Measurements from ENCODE around the gene LRMDA. TPM values are rescaled to one million over a fixed set of nuclear protein-coding genes. Genes with fewer than 3 reads are reported as not detected.

The LRMDA gene
- total RNA-seq, 1 experiment from 2014 or later: not detected

GRCh38 chr10:75665707-75666106 is 234.3 kb downstream of the LRMDA start:
- no peak for DNase-seq
- no peaks in the 10 kb centered on the region for H4K20me1 ChIP-seq (ENCODE audit: insufficient read depth, low read depth, low read length)
- no peak overlapping the region for H2AFZ ChIP-seq (ENCODE audit: low read length)
- H3K9ac ChIP-seq (ENCODE audit: low read length): no peak overlapping the region
- no peaks in the 10 kb centered on the region for H3K27me3 ChIP-seq (ENCODE audit: low read length)
- H3K4me3 ChIP-seq (ENCODE audit: low read length): no peak overlapping the region
- no peaks in the 10 kb centered on the region for H3K4me1 ChIP-seq (ENCODE audit: low read length)
- H3K79me2 ChIP-seq (ENCODE audit: low read length): no peaks in the 10 kb centered on the region
- no peaks in the 10 kb centered on the region for H3K9me2 ChIP-seq (replicated peaks; ENCODE audit: insufficient read depth, low read length)
- no peaks in the 10 kb centered on the region for H3K9me3 ChIP-seq (ENCODE audit: low read length)
- no peak overlapping the region for H3K4me2 ChIP-seq (ENCODE audit: low read depth, low read length, poor library complexity, severe bottlenecking)
- H3K27ac ChIP-seq (ENCODE audit: low read length): no peak overlapping the region
- no peaks in the 10 kb centered on the region for H3K36me3 ChIP-seq (ENCODE audit: insufficient read depth, low read length)

GRCh38 chr10:75672111-75672671 is 240.8 kb downstream of the LRMDA start:
- H3K79me2 ChIP-seq (ENCODE audit: low read length): no peaks in the 10 kb centered on the region
- H3K36me3 ChIP-seq (ENCODE audit: insufficient read depth, low read length): no peaks in the 10 kb centered on the region
- no peaks in the 10 kb centered on the region for H4K20me1 ChIP-seq (ENCODE audit: insufficient read depth, low read depth, low read length)
- no peaks in the 10 kb centered on the region for H3K9me3 ChIP-seq (ENCODE audit: low read length)
- H3K4me3 ChIP-seq (ENCODE audit: low read length): no peak overlapping the region
- no peaks in the 10 kb centered on the region for H3K4me1 ChIP-seq (ENCODE audit: low read length)
- H3K9ac ChIP-seq (ENCODE audit: low read length): no peak overlapping the region
- no peak for DNase-seq
- H2AFZ ChIP-seq (ENCODE audit: low read length): no peak overlapping the region
- no peaks in the 10 kb centered on the region for H3K27me3 ChIP-seq (ENCODE audit: low read length)
- no peaks in the 10 kb centered on the region for H3K9me2 ChIP-seq (replicated peaks; ENCODE audit: insufficient read depth, low read length)
- no peak overlapping the region for H3K4me2 ChIP-seq (ENCODE audit: low read depth, low read length, poor library complexity, severe bottlenecking)
- H3K27ac ChIP-seq (ENCODE audit: low read length): no peak overlapping the region

- H3K4me1 ChIP-seq (ENCODE audit: low read length): no peaks in the 10 kb centered on the region
- H4K20me1 ChIP-seq (ENCODE audit: insufficient read depth, low read depth, low read length): no peaks in the 10 kb centered on the region
- H3K4me2 ChIP-seq (ENCODE audit: low read depth, low read length, poor library complexity, severe bottlenecking): no peak overlapping the region
- H2AFZ ChIP-seq (ENCODE audit: low read length): no peak overlapping the region
- no peaks in the 10 kb centered on the region for H3K36me3 ChIP-seq (ENCODE audit: insufficient read depth, low read length)
- no peak overlapping the region for H3K9ac ChIP-seq (ENCODE audit: low read length)
- DNase-seq: no peak
- H3K27ac ChIP-seq (ENCODE audit: low read length): no peak overlapping the region
- no peaks in the 10 kb centered on the region for H3K9me3 ChIP-seq (ENCODE audit: low read length)
- H3K4me3 ChIP-seq (ENCODE audit: low read length): no peak overlapping the region
- H3K9me2 ChIP-seq (replicated peaks; ENCODE audit: insufficient read depth, low read length): no peaks in the 10 kb centered on the region
- no peaks in the 10 kb centered on the region for H3K27me3 ChIP-seq (ENCODE audit: low read length)
- no peaks in the 10 kb centered on the region for H3K79me2 ChIP-seq (ENCODE audit: low read length)
These were observed 241.4 kb downstream of the LRMDA start for GRCh38 chr10:75672842-75673241.

GRCh38 chr10:75677541-75677940 is 246.1 kb downstream of the LRMDA start:
- no peak overlapping the region for H3K4me2 ChIP-seq (ENCODE audit: low read depth, low read length, poor library complexity, severe bottlenecking)
- no peaks in the 10 kb centered on the region for H3K9me3 ChIP-seq (ENCODE audit: low read length)
- H3K27me3 ChIP-seq (ENCODE audit: low read length): no peaks in the 10 kb centered on the region
- no peak overlapping the region for H3K4me3 ChIP-seq (ENCODE audit: low read length)
- H3K9ac ChIP-seq (ENCODE audit: low read length): no peak overlapping the region
- no peak overlapping the region for H3K27ac ChIP-seq (ENCODE audit: low read length)
- H3K79me2 ChIP-seq (ENCODE audit: low read length): no peaks in the 10 kb centered on the region
- no peaks in the 10 kb centered on the region for H4K20me1 ChIP-seq (ENCODE audit: insufficient read depth, low read depth, low read length)
- no peak for DNase-seq
- no peaks in the 10 kb centered on the region for H3K4me1 ChIP-seq (ENCODE audit: low read length)
- no peaks in the 10 kb centered on the region for H3K9me2 ChIP-seq (replicated peaks; ENCODE audit: insufficient read depth, low read length)
- H2AFZ ChIP-seq (ENCODE audit: low read length): no peak overlapping the region
- no peaks in the 10 kb centered on the region for H3K36me3 ChIP-seq (ENCODE audit: insufficient read depth, low read length)

GRCh38 chr10:75678527-75678926 is 247.1 kb downstream of the LRMDA start:
- Histone ChIP-seq H3K4me3 (ENCODE audit: low read length) (no peak overlapping the region), H3K27me3 (ENCODE audit: low read length) (no peaks in the 10 kb centered on the region), H3K4me2 (ENCODE audit: low read depth, low read length, poor library complexity, severe bottlenecking) (no peak overlapping the region), H3K4me1 (ENCODE audit: low read length) (no peaks in the 10 kb centered on the region), H2AFZ (ENCODE audit: low read length) (no peak overlapping the region), H3K9ac (ENCODE audit: low read length) (no peak overlapping the region), H3K27ac (ENCODE audit: low read length) (no peak overlapping the region), H3K36me3 (ENCODE audit: insufficient read depth, low read length) (no peaks in the 10 kb centered on the region), H3K79me2 (ENCODE audit: low read length) (no peaks in the 10 kb centered on the region), H4K20me1 (ENCODE audit: insufficient read depth, low read depth, low read length) (no peaks in the 10 kb centered on the region), H3K9me3 (ENCODE audit: low read length) (no peaks in the 10 kb centered on the region), H3K9me2 (replicated peaks; ENCODE audit: insufficient read depth, low read length) (no peaks in the 10 kb centered on the region)
- no peak for DNase-seq

GRCh38 chr10:75679536-75679935 is 248.1 kb downstream of the LRMDA start:
- Histone ChIP-seq H3K4me2 (ENCODE audit: low read depth, low read length, poor library complexity, severe bottlenecking) (no peak overlapping the region), H3K4me1 (ENCODE audit: low read length) (no peaks in the 10 kb centered on the region), H2AFZ (ENCODE audit: low read length) (no peak overlapping the region), H3K9me3 (ENCODE audit: low read length) (no peaks in the 10 kb centered on the region), H3K27ac (ENCODE audit: low read length) (no peak overlapping the region), H4K20me1 (ENCODE audit: insufficient read depth, low read depth, low read length) (no peaks in the 10 kb centered on the region), H3K36me3 (ENCODE audit: insufficient read depth, low read length) (no peaks in the 10 kb centered on the region), H3K79me2 (ENCODE audit: low read length) (no peaks in the 10 kb centered on the region), H3K9ac (ENCODE audit: low read length) (no peak overlapping the region), H3K4me3 (ENCODE audit: low read length) (no peak overlapping the region), H3K27me3 (ENCODE audit: low read length) (no peaks in the 10 kb centered on the region), H3K9me2 (replicated peaks; ENCODE audit: insufficient read depth, low read length) (no peaks in the 10 kb centered on the region)
- no peak for DNase-seq

GRCh38 chr10:75681334-75681733 is 249.9 kb downstream of the LRMDA start:
- DNase-seq: no peak
- H3K4me2 ChIP-seq (ENCODE audit: low read depth, low read length, poor library complexity, severe bottlenecking): no peak overlapping the region
- no peaks in the 10 kb centered on the region for H3K36me3 ChIP-seq (ENCODE audit: insufficient read depth, low read length)
- H4K20me1 ChIP-seq (ENCODE audit: insufficient read depth, low read depth, low read length): no peaks in the 10 kb centered on the region
- H3K4me1 ChIP-seq (ENCODE audit: low read length): no peaks in the 10 kb centered on the region
- H3K9me3 ChIP-seq (ENCODE audit: low read length): no peaks in the 10 kb centered on the region
- H3K27me3 ChIP-seq (ENCODE audit: low read length): no peaks in the 10 kb centered on the region
- no peaks in the 10 kb centered on the region for H3K9me2 ChIP-seq (replicated peaks; ENCODE audit: insufficient read depth, low read length)
- no peak overlapping the region for H3K9ac ChIP-seq (ENCODE audit: low read length)
- H3K4me3 ChIP-seq (ENCODE audit: low read length): no peak overlapping the region
- no peak overlapping the region for H3K27ac ChIP-seq (ENCODE audit: low read length)
- H2AFZ ChIP-seq (ENCODE audit: low read length): no peak overlapping the region
- no peaks in the 10 kb centered on the region for H3K79me2 ChIP-seq (ENCODE audit: low read length)

- no peaks in the 10 kb centered on the region for H4K20me1 ChIP-seq (ENCODE audit: insufficient read depth, low read depth, low read length)
- no peaks in the 10 kb centered on the region for H3K79me2 ChIP-seq (ENCODE audit: low read length)
- H2AFZ ChIP-seq (ENCODE audit: low read length): no peak overlapping the region
- H3K9ac ChIP-seq (ENCODE audit: low read length): no peak overlapping the region
- H3K4me1 ChIP-seq (ENCODE audit: low read length): no peaks in the 10 kb centered on the region
- H3K9me3 ChIP-seq (ENCODE audit: low read length): no peaks in the 10 kb centered on the region
- H3K4me2 ChIP-seq (ENCODE audit: low read depth, low read length, poor library complexity, severe bottlenecking): no peak overlapping the region
- H3K27ac ChIP-seq (ENCODE audit: low read length): no peak overlapping the region
- no peak overlapping the region for H3K4me3 ChIP-seq (ENCODE audit: low read length)
- no peaks in the 10 kb centered on the region for H3K27me3 ChIP-seq (ENCODE audit: low read length)
- no peaks in the 10 kb centered on the region for H3K9me2 ChIP-seq (replicated peaks; ENCODE audit: insufficient read depth, low read length)
- H3K36me3 ChIP-seq (ENCODE audit: insufficient read depth, low read length): no peaks in the 10 kb centered on the region
- DNase-seq: no peak
These were observed 251.5 kb downstream of the LRMDA start for GRCh38 chr10:75682649-75683557.
